ENCODE measurements around the gene GJA4.

The GJA4 gene

GRCh38 chr1:34792868-34793727, at the start of gene GJA4:
Gene GJA4 (plus strand): TSS chr1:34792999. CDS start chr1:34794214, 1,215 bp downstream.
- TF ChIP-seq CTCF (IDR thresholded peaks at IDR 0.05): no peak

- no peak for TF ChIP-seq CTCF (IDR thresholded peaks at IDR 0.05)
Measured at GRCh38 chr1:34743775-34744174, 49.0 kb upstream of the GJA4 start.

- TF ChIP-seq CTCF (IDR thresholded peaks at IDR 0.05): no peak
Measured at GRCh38 chr1:34744851-34745250, 47.9 kb upstream of the GJA4 start.

GRCh38 chr1:34745666-34746065, 47.1 kb upstream of the GJA4 start:
- no peak for TF ChIP-seq CTCF (IDR thresholded peaks at IDR 0.05)

GRCh38 chr1:34746101-34746500, 46.7 kb upstream of the GJA4 start:
- no peak for TF ChIP-seq CTCF (IDR thresholded peaks at IDR 0.05)

- TF ChIP-seq CTCF (IDR thresholded peaks at IDR 0.05): no peak
Measured at GRCh38 chr1:34746785-34747637, 45.8 kb upstream of the GJA4 start.

- TF ChIP-seq CTCF (IDR thresholded peaks at IDR 0.05): no peak
Measured at GRCh38 chr1:34747638-34747941, 45.2 kb upstream of the GJA4 start.

All from LNCAP (cell line).